Endothelial cell of umbilical vein (primary cell): Measurements from ENCODE around the gene COX6B1. TPM values are rescaled to one million over a fixed set of nuclear protein-coding genes. Genes with fewer than 3 reads are reported as not detected.

Experiments used
- BruUV-seq: library from RNA; stranded (reverse); fragments of 400-500 nt; replicated peaks from 2 replicates; lab custom pipeline; 2021; lab: Mats Ljungman, UMichigan
- CTCF ChIA-PET: fragments of 300-600, 350-600 bp; sonication (Branson Sonifier 250); formaldehyde crosslinking; loops from one replicate; lab custom pipeline; 2021; ENCODE audit warnings: antibody characterized with exemption, inconsistent platforms; lab: Charles Lee
- POLR2A ChIA-PET: fragments of 300-600, 350-600 bp; sonication (Branson Sonifier 250); formaldehyde crosslinking; loops from one replicate; lab custom pipeline; 2021; ENCODE audit warnings: antibody characterized with exemption, inconsistent platforms; lab: Charles Lee
- DNase-seq: peaks from one replicate; pipeline ENCODE4 v3.0.0-alpha.2; 2011; ENCODE audit warnings: low read depth, low spot score
- FAIRE-seq: peaks from 2 replicates; lab custom pipeline; 2011; peaks lifted over from hg19 to GRCh38; lab: Jason Lieb, UNC
- H2AFZ ChIP-seq: 2 replicates; pipeline ENCODE4 v1.6.0; 2012; ENCODE audit warnings: low read depth, low read length, control low read depth, inconsistent platforms
- H3K27ac ChIP-seq: 2 replicates; pipeline ENCODE4 v1.5.1; 2011; ENCODE audit warnings: low read depth, mild to moderate bottlenecking, control low read depth, low read length, moderate library complexity; ENCODE audit not compliant: insufficient read depth
- H3K27me3 ChIP-seq, 2 experiments: 2 replicates each; pipeline versions ENCODE4 v1.6.0 to v1.6.1; 2011; ENCODE audit warnings: low read length in 2 of 2, mixed read lengths in 1 of 2; ENCODE audit not compliant: control insufficient read depth in 2 of 2, insufficient read depth in 2 of 2
- H3K36me3 ChIP-seq, 2 experiments: 2 replicates in 1 of 2; 3 replicates in 1 of 2; pipeline ENCODE4 v1.5.1; 2011; ENCODE audit warnings: low read length in 2 of 2, mild to moderate bottlenecking in 1 of 2, moderate library complexity in 1 of 2; ENCODE audit not compliant: control insufficient read depth in 2 of 2, insufficient read depth in 2 of 2; ENCODE audit errors: extremely low read depth in 1 of 2
- H3K4me1 ChIP-seq: 3 replicates; pipeline ENCODE4 v1.5.1; 2011; ENCODE audit warnings: mild to moderate bottlenecking, low read length; ENCODE audit not compliant: control insufficient read depth, insufficient read depth; ENCODE audit errors: extremely low read depth
- H3K4me2 ChIP-seq: 2 replicates; pipeline ENCODE4 v1.6.1; 2011; ENCODE audit warnings: low read length, control low read depth, mixed read lengths; ENCODE audit not compliant: insufficient read depth
- H3K4me3 ChIP-seq, 3 experiments: fragments of 200-600 bp in 1 of 3; sonication (generic), shearing (Covaris generic) in 1 of 3; replicated peaks in 1 of 3; 2 replicates each; pipeline ENCODE4 v1.5.1; 2011 to 2016; ENCODE audit warnings: control low read depth in 3 of 3, low read length in 3 of 3, mild to moderate bottlenecking in 2 of 3, inconsistent platforms in 1 of 3, low read depth in 1 of 3, moderate library complexity in 1 of 3; ENCODE audit not compliant: insufficient read depth in 1 of 3
- H3K79me2 ChIP-seq: 2 replicates; pipeline ENCODE4 v1.6.0; 2012; ENCODE audit warnings: low read length, inconsistent platforms; ENCODE audit not compliant: control insufficient read depth, insufficient read depth
- H3K9ac ChIP-seq: replicated peaks from 2 replicates; pipeline ENCODE3; 2011; ENCODE audit warnings: low read length, control low read depth; ENCODE audit not compliant: insufficient read depth; ENCODE audit errors: extremely low read depth
- H3K9me1 ChIP-seq: replicated peaks from 3 replicates; pipeline ENCODE4 v1.6.0; 2011; ENCODE audit warnings: mild to moderate bottlenecking, low read length; ENCODE audit not compliant: control insufficient read depth, insufficient read depth; ENCODE audit errors: extremely low read depth
- H3K9me3 ChIP-seq: replicated peaks from 2 replicates; pipeline ENCODE4 v1.5.1; 2012; ENCODE audit warnings: low read length, inconsistent platforms; ENCODE audit not compliant: control insufficient read depth, insufficient read depth
- H4K20me1 ChIP-seq: replicated peaks from 2 replicates; pipeline ENCODE3; 2011; ENCODE audit warnings: mild to moderate bottlenecking, low read length; ENCODE audit not compliant: control insufficient read depth, insufficient read depth; ENCODE audit errors: extremely low read depth
- CTCF ChIP-seq, 2 donors: IDR thresholded peaks; 1 replicate in 1 of 2; 2 replicates in 1 of 2; pipeline ENCODE4 v1.5.1; 2011; ENCODE audit warnings: low read length in 2 of 2, mild to moderate bottlenecking in 2 of 2, moderate library complexity in 2 of 2, control low read depth in 1 of 2, inconsistent platforms in 1 of 2, low read depth in 1 of 2; ENCODE audit not compliant: insufficient read depth in 1 of 2; ENCODE audit errors: extremely low read depth in 1 of 2
- EZH2 ChIP-seq: IDR thresholded peaks from 2 replicates; pipeline ENCODE4 v1.6.1; 2012; ENCODE audit warnings: borderline replicate concordance, low read depth, mild to moderate bottlenecking, moderate library complexity, low read length, inconsistent platforms; ENCODE audit not compliant: severe bottlenecking
- FOS ChIP-seq: IDR thresholded peaks from 2 replicates; pipeline ENCODE4 v1.6.1; 2011; ENCODE audit warnings: mild to moderate bottlenecking, low read length, moderate library complexity, borderline replicate concordance; ENCODE audit not compliant: insufficient read depth
- GATA2 ChIP-seq: IDR thresholded peaks from 2 replicates; pipeline ENCODE4 v1.7.0; 2011; ENCODE audit warnings: low read depth, mild to moderate bottlenecking, moderate library complexity, mixed read lengths, low read length; ENCODE audit not compliant: insufficient read length, insufficient read depth
- JUN ChIP-seq: IDR thresholded peaks from 2 replicates; pipeline ENCODE4 v1.6.1; 2011; ENCODE audit warnings: borderline replicate concordance, low read depth; ENCODE audit not compliant: insufficient read length, insufficient read depth
- MYC ChIP-seq: IDR thresholded peaks from one replicate; pipeline ENCODE4 v1.6.1; 2011; ENCODE audit warnings: mild to moderate bottlenecking, low read depth, low read length
- POLR2A ChIP-seq: IDR thresholded peaks from 2 replicates; pipeline ENCODE4 v1.6.1; 2012; ENCODE audit warnings: low read depth, mild to moderate bottlenecking, control low read depth, low read length
- POLR2AphosphoS5 ChIP-seq: IDR thresholded peaks from 2 replicates; pipeline ENCODE4 v1.6.1; 2012; ENCODE audit warnings: low read depth, mild to moderate bottlenecking, control low read depth, low read length, moderate library complexity; ENCODE audit not compliant: insufficient read depth
- dilution Hi-C: fragments of 300-500 bp; cut with MboI; formaldehyde crosslinking; loops from one replicate; pipeline ENCODE4 v1.15.0; 2019; ENCODE audit warnings: low sequenced_read_pairs; ENCODE audit not compliant: extremely low pct_ligation_motif_present
- intact Hi-C: fragments of 100-400 bp; cut with micrococcal nuclease; formaldehyde crosslinking; loops from one replicate; pipeline ENCODE4 v1.10.0; 2022
- polyA plus RNA-seq, 4 experiments: library from polyadenylated mRNA; depleted of rRNA in 3 of 4; stranded (reverse) in 3 of 4; unstranded in 1 of 4; fragments of >200 nt; gene quantifications; 2 replicates each; pipeline versions ENCODE4 v1.2.1 to v1.2.3, GENCODE V29; 2011 to 2012; ENCODE audit warnings: missing spikeins in 1 of 4
- total RNA-seq: library from RNA; stranded (reverse); gene quantifications from 2 replicates; pipeline ENCODE4 v1.2.3, GENCODE V29; 2021
- TF ChIP-seq, protein P1 (sequence below): IDR thresholded peaks from 2 replicates; pipeline ENCODE4 v1.6.1; 2011; ENCODE audit not compliant: insufficient read depth, insufficient read length

COX6B1 gene
- total and polyA plus RNA-seq, 2 donors (not counting 3 experiments of a cell fraction or from before 2014, with no cell fraction given): 327 to 692 TPM

- Histone ChIP-seq H3K27me3 (no peaks in the 10 kb centered on the region), H3K9me3 (no peaks in the 10 kb centered on the region), H4K20me1 (no peaks in the 10 kb centered on the region), H3K9ac (no peak overlapping the region), H3K9me1 (no peaks in the 10 kb centered on the region), H3K36me3 (no peaks in the 10 kb centered on the region), H3K27ac (no peak overlapping the region), H3K4me2 (peak overlapping the region; percentile 93), H2AFZ (peak overlapping the region; percentile 87), H3K4me3 (peak overlapping the region in 2 of 3 experiments; percentile 76 to 84), H3K4me1 (peaks cover 3% of the 10 kb centered on the region), H3K79me2 (no peaks in the 10 kb centered on the region)
- BruUV-seq: no TSS peak
- intact Hi-C loops (loop anchor here (1.0 kb wide), 3 partner anchors 16 to 67 kb away; partner anchors contain the start of gene TMEM147), dilution Hi-C loops (no loop called here)
- ChIA-PET CTCF (no interaction called here), POLR2A (no interaction called here)
- FAIRE-seq (no peak), DNase-seq (no peak)
- TF ChIP-seq CTCF (IDR thresholded peaks at IDR 0.05; ENCODE audit: extremely low read depth in 1 of 2, insufficient read depth in 1 of 2, low read depth in 1 of 2, low read length in 2 of 2): no peak
- no peak for TF ChIP-seq JUN
- no peak for TF ChIP-seq MYC
- TF ChIP-seq, protein P1, sequence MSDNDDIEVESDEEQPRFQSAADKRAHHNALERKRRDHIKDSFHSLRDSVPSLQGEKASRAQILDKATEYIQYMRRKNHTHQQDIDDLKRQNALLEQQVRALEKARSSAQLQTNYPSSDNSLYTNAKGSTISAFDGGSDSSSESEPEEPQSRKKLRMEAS: no peak
- TF ChIP-seq POLR2AphosphoS5: no peak
- TF ChIP-seq GATA2: no peak
- no peak for TF ChIP-seq FOS
- no peak for TF ChIP-seq EZH2
- no peak for TF ChIP-seq POLR2A
These were observed 35.9 kb upstream of the COX6B1 start for GRCh38 chr19:35612224-35612558.
